ENCODE data around the gene NAB2. TPM values are rescaled to one million over a fixed set of nuclear protein-coding genes. Genes with fewer than 3 reads are reported as not detected.
A peak's percentile ranks its signal among the peaks of the same experiment; 100 is the strongest.

NAB2 gene
- polyA plus RNA-seq, 1 of the 3 experiments (the other 2 are of a cell fraction) = 23.7 TPM

DNA sequence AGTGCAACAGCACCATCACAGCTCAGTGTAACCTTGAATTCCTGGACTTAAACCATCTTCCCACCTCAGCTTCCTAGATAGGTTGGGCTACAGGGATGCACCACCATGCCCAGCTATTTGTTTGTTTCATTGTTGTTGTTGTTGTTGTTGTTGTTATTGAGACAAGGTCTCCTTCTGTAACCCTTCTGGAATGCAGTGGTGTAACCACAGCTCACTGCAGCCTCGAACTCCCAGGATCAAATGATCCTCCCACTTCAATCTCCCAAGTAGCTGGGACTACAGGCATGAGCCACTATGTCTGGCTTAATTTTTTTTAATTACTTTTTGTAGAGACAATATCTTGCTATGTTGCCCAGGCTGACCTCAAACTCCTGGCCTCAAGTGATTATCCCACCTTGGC, 9.1 kb upstream of the NAB2 start:
- no peak overlapping the region for H3K4me3 ChIP-seq (ENCODE audit: low read depth in 2 of 2, low read length in 1 of 2)
- H3K9me3 ChIP-seq = no peaks in the 10 kb centered on the region
- 65% methylated on average over 1 of the region's 1 CpG for WGBS (ENCODE audit: low lambda C conversion rate)
- peak overlapping the region in 1 of 2 experiments; percentile 79; a peak in 1 of 4 replicates for H3K27ac ChIP-seq (ENCODE audit: low read depth in 2 of 2, low read length in 1 of 2)
- peak overlapping the region; percentile 74; the same call in 1 of the 2 replicates for H3K4me2 ChIP-seq
- no peak overlapping the region for H3K9ac ChIP-seq
- peak overlapping the region; percentile 93; the same call in 1 of the 2 replicates for H2AFZ ChIP-seq (ENCODE audit: low read depth)
- no peak for DNase-seq
- ChIA-PET CTCF (interaction anchor here (1.3 to 14.9 kb wide), 7 partner anchors 11 to 159 kb away, joined by 3 to 339 read pairs (median 14); partner anchors contain the start of genes NAB2 and STAT6), POLR2A (interaction anchor here (1.1 to 1.6 kb wide), 2 partner anchors 19 to 32 kb away, joined by 4 to 7 read pairs; partner anchors contain the start of gene STAT6)
- H3K4me1 ChIP-seq (ENCODE audit: control insufficient read depth in 1 of 2, insufficient read depth in 2 of 2, low read depth in 1 of 2, low read length in 1 of 2) = peaks cover 0 to 4% of the 10 kb centered on the region in 2 experiments; a peak in 2 of 4 replicates
- H3K9me2 ChIP-seq = no peaks in the 10 kb centered on the region
- peaks cover 14% of the 10 kb centered on the region for H3F3A ChIP-seq (replicated peaks; ENCODE audit: insufficient read depth)
- no peaks in the 10 kb centered on the region for H3K27me3 ChIP-seq (ENCODE audit: insufficient read depth)
- H3K79me2 ChIP-seq (ENCODE audit: insufficient read depth) = peaks cover 32% of the 10 kb centered on the region
- H3K36me3 ChIP-seq (replicated peaks in 1 of 2; ENCODE audit: control insufficient read depth in 1 of 2, insufficient read depth in 2 of 2, low read length in 1 of 2) = no peaks in the 10 kb centered on the region
- no peaks in the 10 kb centered on the region for H4K20me1 ChIP-seq (ENCODE audit: insufficient read depth)
- TF ChIP-seq, protein P1, sequence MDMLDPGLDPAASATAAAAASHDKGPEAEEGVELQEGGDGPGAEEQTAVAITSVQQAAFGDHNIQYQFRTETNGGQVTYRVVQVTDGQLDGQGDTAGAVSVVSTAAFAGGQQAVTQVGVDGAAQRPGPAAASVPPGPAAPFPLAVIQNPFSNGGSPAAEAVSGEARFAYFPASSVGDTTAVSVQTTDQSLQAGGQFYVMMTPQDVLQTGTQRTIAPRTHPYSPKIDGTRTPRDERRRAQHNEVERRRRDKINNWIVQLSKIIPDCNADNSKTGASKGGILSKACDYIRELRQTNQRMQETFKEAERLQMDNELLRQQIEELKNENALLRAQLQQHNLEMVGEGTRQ (IDR thresholded peaks at IDR 0.05; ENCODE audit: borderline replicate concordance, low read depth, low read length) = no peak
- TF ChIP-seq RCOR1 (IDR thresholded peaks at IDR 0.05; ENCODE audit: low read length) (no peak), MXI1 (IDR thresholded peaks at IDR 0.05; ENCODE audit: low read depth, low read length) (no peak), TCF12 (IDR thresholded peaks at IDR 0.05) (no peak), GABPA (IDR thresholded peaks at IDR 0.05; ENCODE audit: low read depth) (no peak), EZH2phosphoT487 (IDR thresholded peaks at IDR 0.05; ENCODE audit: borderline replicate concordance, low read depth) (no peak), CHD2 (IDR thresholded peaks at IDR 0.05; ENCODE audit: low read length, partially characterized antibody) (no peak), RFX5 (IDR thresholded peaks at IDR 0.05; ENCODE audit: low read length) (no peak), TAF1 (IDR thresholded peaks at IDR 0.05; ENCODE audit: borderline replicate concordance, low read depth, low read length) (no peak), YY1 (IDR thresholded peaks at IDR 0.05; ENCODE audit: low read depth) (no peak), FOSL2 (IDR thresholded peaks at IDR 0.05; ENCODE audit: borderline replicate concordance, low read depth) (no peak), POLR2AphosphoS5 (IDR thresholded peaks at IDR 0.05; ENCODE audit: low read depth, low read length) (no peak), RXRA (IDR thresholded peaks at IDR 0.05; ENCODE audit: borderline replicate concordance, low read depth) (no peak)
- TF ChIP-seq, protein P2, sequence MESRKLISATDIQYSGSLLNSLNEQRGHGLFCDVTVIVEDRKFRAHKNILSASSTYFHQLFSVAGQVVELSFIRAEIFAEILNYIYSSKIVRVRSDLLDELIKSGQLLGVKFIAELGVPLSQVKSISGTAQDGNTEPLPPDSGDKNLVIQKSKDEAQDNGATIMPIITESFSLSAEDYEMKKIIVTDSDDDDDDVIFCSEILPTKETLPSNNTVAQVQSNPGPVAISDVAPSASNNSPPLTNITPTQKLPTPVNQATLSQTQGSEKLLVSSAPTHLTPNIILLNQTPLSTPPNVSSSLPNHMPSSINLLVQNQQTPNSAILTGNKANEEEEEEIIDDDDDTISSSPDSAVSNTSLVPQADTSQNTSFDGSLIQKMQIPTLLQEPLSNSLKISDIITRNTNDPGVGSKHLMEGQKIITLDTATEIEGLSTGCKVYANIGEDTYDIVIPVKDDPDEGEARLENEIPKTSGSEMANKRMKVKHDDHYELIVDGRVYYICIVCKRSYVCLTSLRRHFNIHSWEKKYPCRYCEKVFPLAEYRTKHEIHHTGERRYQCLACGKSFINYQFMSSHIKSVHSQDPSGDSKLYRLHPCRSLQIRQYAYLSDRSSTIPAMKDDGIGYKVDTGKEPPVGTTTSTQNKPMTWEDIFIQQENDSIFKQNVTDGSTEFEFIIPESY (IDR thresholded peaks at IDR 0.05; ENCODE audit: borderline replicate concordance, low read depth) = no peak
- TF ChIP-seq, protein P3, sequence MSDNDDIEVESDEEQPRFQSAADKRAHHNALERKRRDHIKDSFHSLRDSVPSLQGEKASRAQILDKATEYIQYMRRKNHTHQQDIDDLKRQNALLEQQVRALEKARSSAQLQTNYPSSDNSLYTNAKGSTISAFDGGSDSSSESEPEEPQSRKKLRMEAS (IDR thresholded peaks at IDR 0.05; ENCODE audit: low read depth) = no peak
- TF ChIP-seq, protein P4, sequence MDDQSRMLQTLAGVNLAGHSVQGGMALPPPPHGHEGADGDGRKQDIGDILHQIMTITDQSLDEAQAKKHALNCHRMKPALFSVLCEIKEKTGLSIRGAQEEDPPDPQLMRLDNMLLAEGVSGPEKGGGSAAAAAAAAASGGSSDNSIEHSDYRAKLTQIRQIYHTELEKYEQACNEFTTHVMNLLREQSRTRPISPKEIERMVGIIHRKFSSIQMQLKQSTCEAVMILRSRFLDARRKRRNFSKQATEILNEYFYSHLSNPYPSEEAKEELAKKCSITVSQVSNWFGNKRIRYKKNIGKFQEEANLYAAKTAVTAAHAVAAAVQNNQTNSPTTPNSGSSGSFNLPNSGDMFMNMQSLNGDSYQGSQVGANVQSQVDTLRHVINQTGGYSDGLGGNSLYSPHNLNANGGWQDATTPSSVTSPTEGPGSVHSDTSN (IDR thresholded peaks at IDR 0.05) = no peak
- TF ChIP-seq, protein P5, sequence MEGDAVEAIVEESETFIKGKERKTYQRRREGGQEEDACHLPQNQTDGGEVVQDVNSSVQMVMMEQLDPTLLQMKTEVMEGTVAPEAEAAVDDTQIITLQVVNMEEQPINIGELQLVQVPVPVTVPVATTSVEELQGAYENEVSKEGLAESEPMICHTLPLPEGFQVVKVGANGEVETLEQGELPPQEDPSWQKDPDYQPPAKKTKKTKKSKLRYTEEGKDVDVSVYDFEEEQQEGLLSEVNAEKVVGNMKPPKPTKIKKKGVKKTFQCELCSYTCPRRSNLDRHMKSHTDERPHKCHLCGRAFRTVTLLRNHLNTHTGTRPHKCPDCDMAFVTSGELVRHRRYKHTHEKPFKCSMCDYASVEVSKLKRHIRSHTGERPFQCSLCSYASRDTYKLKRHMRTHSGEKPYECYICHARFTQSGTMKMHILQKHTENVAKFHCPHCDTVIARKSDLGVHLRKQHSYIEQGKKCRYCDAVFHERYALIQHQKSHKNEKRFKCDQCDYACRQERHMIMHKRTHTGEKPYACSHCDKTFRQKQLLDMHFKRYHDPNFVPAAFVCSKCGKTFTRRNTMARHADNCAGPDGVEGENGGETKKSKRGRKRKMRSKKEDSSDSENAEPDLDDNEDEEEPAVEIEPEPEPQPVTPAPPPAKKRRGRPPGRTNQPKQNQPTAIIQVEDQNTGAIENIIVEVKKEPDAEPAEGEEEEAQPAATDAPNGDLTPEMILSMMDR (IDR thresholded peaks at IDR 0.05) = no peak
